Right cardiac atrium (tissue), 5 donors: Measurements from ENCODE around the gene PRKG1. TPM values are rescaled to one million over a fixed set of nuclear protein-coding genes. Genes with fewer than 3 reads are reported as not detected.

Experiments
- ATAC-seq, 2 donors: fragments of 200-7000 bp; cut with Tn5 transposase; one replicate each; pipeline versions ENCODE4 v1.8.0 to v1.9.1; 2020; ENCODE audit warnings: moderate library complexity in 2 of 2, mild to moderate bottlenecking in 1 of 2
- DNase-seq, 3 donors: peaks; one replicate each; pipeline ENCODE4 v3.0.0-alpha.2; 2020
- H3K27ac ChIP-seq: one replicate; pipeline ENCODE4 v1.5.1; 2013; ENCODE audit warnings: mild to moderate bottlenecking, low read length, control low read depth, moderate library complexity
- H3K27me3 ChIP-seq: one replicate; pipeline ENCODE4 v1.6.1; 2013; ENCODE audit not compliant: control insufficient read depth, insufficient read depth
- H3K4me1 ChIP-seq: one replicate; pipeline ENCODE4 v1.6.1; 2013; ENCODE audit warnings: low read length; ENCODE audit not compliant: control insufficient read depth, insufficient read depth
- H3K4me3 ChIP-seq: one replicate; pipeline ENCODE4 v1.5.1; 2013; ENCODE audit warnings: low read length, control low read depth
- H3K9me3 ChIP-seq: one replicate; pipeline ENCODE4 v1.6.1; 2013; ENCODE audit warnings: low read length; ENCODE audit not compliant: control insufficient read depth
- WGBS: extraction: QIAGEN DNeasy Blood & Tissue Kit; methylation state at CpG from one replicate; pipeline ENCODE4 v1.1.7; 2013; 5-methylcytosine and 5-hydroxymethylcytosine counted together
- intact Hi-C, 4 donors: fragments of 100-400 bp; cut with DNase I; formaldehyde crosslinking; loops; one replicate each; pipeline versions ENCODE4 v1.11.0 to v1.14.0; 2022 to 2023
- polyA plus RNA-seq: library from polyadenylated mRNA; stranded (reverse); fragments of 200-250 nt; gene quantifications from one replicate; pipeline ENCODE4 v1.2.3, GENCODE V29; 2013
- total RNA-seq, 4 donors: library from RNA; stranded (reverse); fragmentation: NEBNext Ultra II Directional; extraction: Animal tissue kit (Norgen Biotek cat#: 25700); gene quantifications; one replicate each; pipeline ENCODE4 v1.2.1, GENCODE V29; 2021
- donor health status: healthy with polysubstance abuse.
- donor health status: DM: no; HTN: yes; CAD: no.
- donor health status: DM: no; HTN: no; CAD: no.
- donor health status: DM: no; HTN: yes; CAD: no; lungs with severe emphysema.
- donor health status: DM: yes; HTN: yes; CAD: no.

The PRKG1 gene
- total and polyA plus RNA-seq, 5 donors, result 16.6 to 49.9 (median 47.4) TPM

DNA sequence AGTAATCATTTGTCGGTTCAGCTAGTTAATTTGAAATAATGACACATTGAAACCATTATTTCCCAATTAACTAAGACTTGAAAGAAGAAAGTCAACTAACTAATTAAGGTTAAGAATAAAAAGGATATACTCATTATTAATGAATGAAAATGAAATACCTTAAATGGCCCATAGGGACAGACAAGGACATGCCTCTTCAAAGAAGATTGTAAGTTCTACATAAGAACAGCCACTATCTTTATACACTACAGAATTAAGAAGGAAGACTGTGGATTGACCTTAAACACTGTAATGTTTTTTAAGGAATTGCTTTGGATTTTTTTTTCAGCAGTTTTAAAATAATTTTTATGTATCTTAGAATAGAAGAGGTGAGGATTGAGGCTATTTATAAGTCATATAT lies 564.5 kb downstream of the PRKG1 start:
- Histone ChIP-seq H3K27me3 (no peaks in the 10 kb centered on the region), H3K9me3 (no peaks in the 10 kb centered on the region), H3K4me1 (no peaks in the 10 kb centered on the region), H3K27ac (no peak overlapping the region), H3K4me3 (no peak overlapping the region)
- intact Hi-C loops, result no loop called here
- ATAC-seq, result no peak
- no peak for DNase-seq
- WGBS, result 72% methylated on average over 1 of the region's 1 CpG

DNA sequence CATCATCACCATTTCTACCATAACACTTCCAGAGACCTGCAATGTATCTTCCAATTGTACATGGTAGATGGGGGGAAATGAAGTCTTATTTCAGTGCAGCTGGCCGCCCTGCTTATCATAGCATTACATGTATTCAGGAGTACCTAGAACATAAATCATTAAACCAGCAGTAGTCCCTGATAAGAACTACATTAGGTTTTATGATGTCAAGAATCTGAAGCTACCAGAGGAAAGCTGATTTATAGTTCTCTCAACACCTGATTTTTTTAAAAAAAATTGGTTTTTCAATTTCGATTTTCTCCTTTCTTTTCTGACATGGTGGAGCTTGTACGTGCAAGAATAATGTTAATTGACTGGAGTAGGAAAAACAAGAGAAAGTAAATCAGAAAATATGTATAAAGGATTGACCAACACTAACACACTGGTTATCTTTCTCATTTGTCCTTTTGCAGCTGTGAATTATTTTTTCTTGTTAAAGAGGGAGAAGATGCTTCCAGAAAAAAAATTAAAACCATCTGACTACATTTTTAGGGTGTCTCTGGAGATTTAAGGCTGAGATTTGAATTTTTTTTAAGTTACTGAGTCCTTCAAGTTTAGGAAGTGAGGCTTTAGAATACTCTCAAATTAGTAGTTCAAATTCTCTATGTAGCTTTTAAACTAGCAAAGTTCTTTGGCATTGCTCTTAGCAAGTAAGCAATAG lies 566.0 kb downstream of the PRKG1 start:
- intact Hi-C loops, result no loop called here
- H3K27ac ChIP-seq, result no peak overlapping the region
- DNase-seq, result no peak

DNA sequence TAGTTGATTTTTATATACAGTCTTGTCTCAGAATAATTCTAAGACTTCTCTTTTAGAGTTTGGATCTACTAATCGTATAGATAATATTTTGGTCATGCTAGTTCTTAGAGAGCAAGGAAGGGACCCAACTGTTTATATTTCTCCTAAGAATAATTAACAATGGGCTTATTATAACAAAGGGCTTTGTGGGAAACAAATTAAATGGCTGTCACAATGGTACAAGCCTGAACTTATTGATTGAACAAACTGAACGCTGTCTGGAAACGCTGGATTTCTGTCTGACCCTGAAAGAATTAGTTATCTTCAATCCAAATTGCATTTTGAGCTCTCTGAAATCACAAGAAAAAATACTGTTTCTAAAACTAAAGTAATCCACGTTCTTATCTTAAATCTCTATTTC lies 568.3 kb downstream of the PRKG1 start:
- intact Hi-C loops, result no loop called here
- no peaks in the 10 kb centered on the region for H3K4me1 ChIP-seq
- no peaks in the 10 kb centered on the region for H3K9me3 ChIP-seq
- H3K4me3 ChIP-seq, result no peak overlapping the region
- DNase-seq (no peak), ATAC-seq (no peak)
- no peaks in the 10 kb centered on the region for H3K27me3 ChIP-seq
- H3K27ac ChIP-seq, result no peak overlapping the region
- WGBS, result 60% methylated on average over 4 of the region's 4 CpGs

More for the DNA sequence above, 566.0 kb downstream of the PRKG1 start:
- Histone ChIP-seq H3K27me3 (no peaks in the 10 kb centered on the region), H3K9me3 (no peaks in the 10 kb centered on the region), H3K4me3 (no peak overlapping the region), H3K4me1 (no peaks in the 10 kb centered on the region)
- no peak for ATAC-seq
- WGBS, result 69% methylated on average over 3 of the region's 3 CpGs

DNA sequence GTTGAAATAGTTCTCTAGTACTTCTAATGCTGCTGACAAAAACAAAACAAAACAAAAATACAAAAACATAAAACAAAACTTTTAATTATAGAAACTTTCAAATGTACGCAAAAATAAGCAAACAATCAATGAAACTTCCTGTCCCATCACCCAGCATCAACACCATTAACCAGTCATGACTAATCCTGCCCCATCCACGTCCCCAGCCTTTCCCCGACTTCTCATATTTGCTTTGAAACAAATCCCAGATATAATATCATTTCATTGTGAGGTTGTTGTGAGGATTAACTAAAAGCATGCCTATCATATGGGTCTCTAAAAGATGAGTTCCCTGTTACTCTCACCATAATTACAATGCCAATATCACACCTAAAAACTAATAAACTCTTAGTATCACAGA lies 569.4 kb downstream of the PRKG1 start:
- DNase-seq (no peak), ATAC-seq (no peak)
- no peaks in the 10 kb centered on the region for H3K4me1 ChIP-seq
- no peak overlapping the region for H3K4me3 ChIP-seq
- no peaks in the 10 kb centered on the region for H3K27me3 ChIP-seq
- H3K27ac ChIP-seq, result no peak overlapping the region
- H3K9me3 ChIP-seq, result no peaks in the 10 kb centered on the region
- intact Hi-C loops, result no loop called here
- 54% methylated on average over 3 of the region's 3 CpGs for WGBS

DNA sequence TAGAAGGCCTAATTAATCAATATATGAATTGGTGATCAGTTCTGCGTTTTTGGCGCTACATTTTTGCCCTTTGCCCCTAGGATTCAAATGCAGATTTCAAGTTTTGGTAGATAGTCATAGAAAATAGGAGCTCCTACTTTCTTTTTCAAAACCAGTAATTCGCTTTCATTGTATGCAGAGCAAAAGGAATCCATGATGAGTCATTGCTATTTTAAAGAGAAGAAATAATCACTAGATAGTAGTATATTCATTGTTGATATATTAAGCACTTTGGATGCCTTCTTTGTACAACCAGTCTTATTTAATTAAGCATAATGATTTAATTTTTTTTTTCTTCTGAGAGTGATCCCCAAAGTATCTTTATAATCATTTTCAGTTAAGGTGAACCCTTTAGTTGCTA lies 574.8 kb downstream of the PRKG1 start:
- WGBS, result over 99% methylated on average over 3 of the region's 3 CpGs
- intact Hi-C loops, result no loop called here
- Histone ChIP-seq H3K27me3 (no peaks in the 10 kb centered on the region), H3K4me1 (no peaks in the 10 kb centered on the region), H3K27ac (no peak overlapping the region), H3K9me3 (no peaks in the 10 kb centered on the region), H3K4me3 (no peak overlapping the region)
- DNase-seq (no peak), ATAC-seq (no peak)

DNA sequence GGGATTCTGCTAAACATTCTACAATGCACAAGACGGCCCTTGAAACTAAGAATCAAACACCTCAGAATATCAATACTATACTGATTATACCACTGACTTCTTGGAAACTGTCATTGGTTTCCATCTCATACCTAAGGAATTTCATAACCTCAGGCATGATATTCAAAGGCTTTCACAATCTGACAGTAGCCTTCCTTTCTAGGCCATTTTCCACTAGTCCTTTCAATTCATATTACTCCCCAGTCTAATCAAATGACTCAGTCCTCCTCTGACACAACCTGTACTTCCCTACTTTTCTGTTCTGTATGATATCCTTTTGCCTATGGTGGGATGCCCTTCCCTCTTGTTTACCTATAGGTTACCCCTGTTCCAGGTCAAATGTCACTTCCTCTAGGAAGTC lies 576.8 kb downstream of the PRKG1 start:
- Histone ChIP-seq H3K4me3 (no peak overlapping the region), H3K27me3 (no peaks in the 10 kb centered on the region), H3K4me1 (no peaks in the 10 kb centered on the region), H3K9me3 (no peaks in the 10 kb centered on the region), H3K27ac (no peak overlapping the region)
- ATAC-seq (no peak), DNase-seq (no peak)
- intact Hi-C loops, result no loop called here
- 86% methylated on average over 1 of the region's 1 CpG for WGBS

DNA sequence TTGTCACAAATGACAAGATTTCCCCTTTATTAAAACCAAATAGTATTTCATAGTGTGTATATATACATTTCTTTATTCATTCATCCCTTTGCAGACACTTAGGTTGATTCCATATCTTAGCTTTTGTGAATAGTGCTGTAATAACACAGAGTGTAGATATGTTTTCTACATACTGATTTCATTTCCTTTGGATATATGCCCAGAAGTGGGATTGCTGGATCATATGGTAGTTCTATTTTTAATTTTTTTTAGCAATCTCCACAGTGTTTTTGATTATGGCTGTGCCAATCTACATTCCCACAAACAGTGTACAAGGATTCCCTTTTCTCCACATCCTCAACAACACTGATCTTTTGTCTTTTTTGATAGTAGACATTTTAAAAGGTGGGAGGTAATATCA lies 578.7 kb downstream of the PRKG1 start:
- Histone ChIP-seq H3K9me3 (no peaks in the 10 kb centered on the region), H3K4me3 (no peak overlapping the region), H3K27ac (no peak overlapping the region), H3K4me1 (no peaks in the 10 kb centered on the region), H3K27me3 (no peaks in the 10 kb centered on the region)
- DNase-seq, result no peak
- intact Hi-C loops, result no loop called here
- ATAC-seq, result no peak

DNA sequence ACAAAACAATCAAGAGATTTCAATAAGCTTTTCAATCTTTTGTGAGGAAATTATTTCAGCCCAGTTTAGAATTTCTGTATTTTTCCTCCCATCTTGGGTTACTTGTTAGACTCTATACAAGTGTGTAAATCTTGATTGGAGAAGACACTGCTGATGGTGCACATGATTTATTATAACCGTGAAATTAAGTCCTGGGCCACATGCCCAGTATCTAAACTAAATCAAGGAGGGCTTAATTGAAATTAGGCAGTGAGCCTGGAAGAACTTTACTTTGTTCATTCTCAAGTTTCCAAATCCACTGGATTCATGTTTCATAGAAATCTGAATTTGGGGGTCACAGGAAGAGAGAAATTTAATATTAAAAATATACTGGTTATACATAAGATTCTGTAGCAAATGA lies 580.6 kb downstream of the PRKG1 start:
- Histone ChIP-seq H3K27me3 (no peaks in the 10 kb centered on the region), H3K4me1 (no peaks in the 10 kb centered on the region), H3K27ac (no peak overlapping the region), H3K9me3 (no peaks in the 10 kb centered on the region), H3K4me3 (no peak overlapping the region)
- intact Hi-C loops, result no loop called here
- DNase-seq (no peak), ATAC-seq (no peak)
- WGBS, result 44% methylated on average over 1 of the region's 1 CpG

DNA sequence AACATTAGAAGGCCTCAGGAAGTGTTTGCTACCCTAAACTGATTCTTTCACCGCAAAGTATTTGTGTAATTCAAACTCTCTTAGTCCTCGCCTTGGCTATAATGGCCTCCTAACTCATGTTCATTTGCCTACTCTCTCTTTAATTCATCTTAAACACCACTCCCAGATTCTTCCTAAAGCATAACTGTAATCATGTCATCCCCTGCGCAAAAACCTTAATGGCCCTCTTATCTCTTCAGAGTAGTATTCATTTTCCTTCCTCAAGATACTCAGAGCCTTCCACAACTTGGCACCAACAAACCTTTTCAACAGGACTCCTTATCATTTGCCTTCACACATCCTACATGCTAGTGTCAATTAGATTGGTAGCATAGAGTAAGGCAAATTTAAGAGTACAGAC lies 582.2 kb downstream of the PRKG1 start:
- Histone ChIP-seq H3K27ac (no peak overlapping the region), H3K4me3 (no peak overlapping the region), H3K27me3 (no peaks in the 10 kb centered on the region), H3K9me3 (no peaks in the 10 kb centered on the region), H3K4me1 (no peaks in the 10 kb centered on the region)
- DNase-seq (no peak), ATAC-seq (peak in 1 of 2 donors; percentile 18)
- intact Hi-C loops, result no loop called here
- WGBS, result 68% methylated on average over 3 of the region's 3 CpGs

DNA sequence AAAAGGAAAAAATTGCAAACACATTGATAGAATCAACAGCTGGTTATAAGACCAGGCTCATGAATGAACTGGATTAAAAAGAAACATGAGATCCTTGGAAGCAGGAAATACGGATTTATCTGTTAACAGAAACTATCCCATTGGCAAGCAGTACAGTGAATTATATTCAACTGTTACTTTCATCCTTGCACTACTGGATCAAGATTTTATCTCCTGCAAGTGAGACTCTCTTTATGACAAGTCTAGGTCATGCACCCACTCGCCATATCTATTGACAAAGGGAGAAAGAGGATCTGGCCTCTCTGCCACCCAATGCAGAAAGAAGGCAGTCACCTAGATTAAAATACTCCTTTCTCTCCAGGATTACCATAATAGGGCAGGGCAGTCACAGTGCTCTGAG lies 583.7 kb downstream of the PRKG1 start:
- Histone ChIP-seq H3K4me1 (no peaks in the 10 kb centered on the region), H3K4me3 (no peak overlapping the region), H3K27me3 (no peaks in the 10 kb centered on the region), H3K27ac (no peak overlapping the region), H3K9me3 (no peaks in the 10 kb centered on the region)
- peak in 1 of 2 donors; percentile 40 for ATAC-seq
- WGBS, result 37% methylated on average over 2 of the region's 2 CpGs
- intact Hi-C loops, result no loop called here
- no peak for DNase-seq

DNA sequence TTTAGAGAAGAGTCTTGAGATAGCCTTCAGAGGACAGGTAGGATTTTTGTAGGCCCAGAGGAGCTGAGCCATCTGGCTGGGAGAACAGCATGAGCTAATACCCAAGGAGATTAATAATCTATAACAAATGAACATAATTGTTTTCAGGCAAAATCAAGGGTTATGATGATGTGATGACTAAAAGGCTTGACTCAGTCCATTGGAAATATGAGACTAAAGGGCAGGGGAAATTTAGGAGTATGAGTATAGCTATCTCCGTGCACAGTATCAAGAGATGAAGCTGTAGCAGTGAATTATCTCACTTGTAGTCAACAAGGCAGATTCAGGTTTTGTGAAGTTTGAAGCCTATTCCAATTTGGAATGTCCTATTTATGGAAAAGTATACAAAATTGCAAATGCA lies 585.1 kb downstream of the PRKG1 start:
- no peaks in the 10 kb centered on the region for H3K9me3 ChIP-seq
- ATAC-seq (no peak), DNase-seq (no peak)
- no peaks in the 10 kb centered on the region for H3K4me1 ChIP-seq
- no peak overlapping the region for H3K27ac ChIP-seq
- no peak overlapping the region for H3K4me3 ChIP-seq
- 78% methylated on average over 1 of the region's 1 CpG for WGBS
- intact Hi-C loops, result no loop called here
- no peaks in the 10 kb centered on the region for H3K27me3 ChIP-seq

DNA sequence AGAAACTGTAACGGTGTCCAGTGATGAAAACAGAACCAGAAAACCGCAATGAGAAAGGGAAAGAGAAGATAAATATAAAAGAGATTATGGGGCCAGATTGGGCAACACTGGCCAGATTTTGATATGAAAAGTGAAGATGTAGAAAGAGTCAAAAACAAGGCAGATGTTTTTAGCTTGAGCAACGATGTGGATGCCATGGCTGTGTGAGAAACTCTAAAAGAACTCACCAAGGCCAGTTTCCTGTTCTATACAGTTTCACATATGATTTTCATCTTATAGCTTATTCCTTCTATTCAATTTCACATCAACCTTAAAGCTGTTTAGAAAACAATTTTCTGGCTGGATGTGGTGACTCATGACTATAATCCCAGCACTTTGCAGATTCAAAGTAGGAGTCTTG lies 588.8 kb downstream of the PRKG1 start:
- Histone ChIP-seq H3K27ac (no peak overlapping the region), H3K9me3 (no peaks in the 10 kb centered on the region), H3K4me3 (no peak overlapping the region), H3K27me3 (no peaks in the 10 kb centered on the region), H3K4me1 (no peaks in the 10 kb centered on the region)
- ATAC-seq (no peak), DNase-seq (no peak)
- WGBS, result 82% methylated on average over 3 of the region's 3 CpGs
- intact Hi-C loops, result no loop called here
